HEK293 (cell line): Measurements from ENCODE around the gene BRWD1.

Experiments
- HIC1 ChIP-seq: fragments of 450-650 bp; formaldehyde crosslinking; IDR thresholded peaks from 2 replicates; pipeline ENCODE4 v1.5.1; 2016; ENCODE audit warnings: missing biosample characterization, missing genetic modification characterization
- SP2 ChIP-seq: fragments of 450-650 bp; formaldehyde crosslinking; IDR thresholded peaks from 2 replicates; pipeline ENCODE4 v1.5.1; 2016; ENCODE audit warnings: missing biosample characterization, missing genetic modification characterization
- YY1 ChIP-seq: fragments of 450-650 bp; formaldehyde crosslinking; IDR thresholded peaks from 2 replicates; pipeline ENCODE4 v1.5.1; 2018; ENCODE audit warnings: missing biosample characterization, missing genetic modification characterization
- ZNF138 ChIP-seq: fragments of 450-650 bp; formaldehyde crosslinking; IDR thresholded peaks from 2 replicates; pipeline ENCODE4 v1.5.1; 2016; ENCODE audit warnings: missing biosample characterization, missing genetic modification characterization, borderline replicate concordance
- ZNF18 ChIP-seq: fragments of 450-650 bp; formaldehyde crosslinking; IDR thresholded peaks from 2 replicates; pipeline ENCODE4 v1.5.1; 2016; ENCODE audit warnings: missing biosample characterization, missing genetic modification characterization
- ZNF223 ChIP-seq: fragments of 450-650 bp; formaldehyde crosslinking; IDR thresholded peaks from 2 replicates; pipeline ENCODE4 v1.5.1; 2016; ENCODE audit warnings: missing biosample characterization, missing genetic modification characterization
- ZNF830 ChIP-seq: fragments of 450-650 bp; IDR thresholded peaks from 2 replicates; pipeline ENCODE4 v1.5.0; 2018; ENCODE audit warnings: missing biosample characterization, missing genetic modification characterization, low read depth, mild to moderate bottlenecking, moderate library complexity
- TF ChIP-seq, protein P1 (sequence below): fragments of 450-650 bp; formaldehyde crosslinking; IDR thresholded peaks from 2 replicates; pipeline ENCODE4 v1.5.1; 2016; ENCODE audit warnings: missing biosample characterization, missing genetic modification characterization

GRCh38 chr21:39144191-39144590 lies 169.2 kb downstream of the BRWD1 start:
- TF ChIP-seq SP2 (tag by site-specific recombination) (no peak), ZNF223 (tag by site-specific recombination) (no peak), HIC1 (tag by site-specific recombination) (no peak), ZNF138 (tag by site-specific recombination) (no peak), ZNF830 (tag by site-specific recombination) (no peak), ZNF18 (no peak), YY1 (tag by site-specific recombination) (no peak)
- TF ChIP-seq, protein P1, sequence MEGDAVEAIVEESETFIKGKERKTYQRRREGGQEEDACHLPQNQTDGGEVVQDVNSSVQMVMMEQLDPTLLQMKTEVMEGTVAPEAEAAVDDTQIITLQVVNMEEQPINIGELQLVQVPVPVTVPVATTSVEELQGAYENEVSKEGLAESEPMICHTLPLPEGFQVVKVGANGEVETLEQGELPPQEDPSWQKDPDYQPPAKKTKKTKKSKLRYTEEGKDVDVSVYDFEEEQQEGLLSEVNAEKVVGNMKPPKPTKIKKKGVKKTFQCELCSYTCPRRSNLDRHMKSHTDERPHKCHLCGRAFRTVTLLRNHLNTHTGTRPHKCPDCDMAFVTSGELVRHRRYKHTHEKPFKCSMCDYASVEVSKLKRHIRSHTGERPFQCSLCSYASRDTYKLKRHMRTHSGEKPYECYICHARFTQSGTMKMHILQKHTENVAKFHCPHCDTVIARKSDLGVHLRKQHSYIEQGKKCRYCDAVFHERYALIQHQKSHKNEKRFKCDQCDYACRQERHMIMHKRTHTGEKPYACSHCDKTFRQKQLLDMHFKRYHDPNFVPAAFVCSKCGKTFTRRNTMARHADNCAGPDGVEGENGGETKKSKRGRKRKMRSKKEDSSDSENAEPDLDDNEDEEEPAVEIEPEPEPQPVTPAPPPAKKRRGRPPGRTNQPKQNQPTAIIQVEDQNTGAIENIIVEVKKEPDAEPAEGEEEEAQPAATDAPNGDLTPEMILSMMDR (tag by site-specific recombination) = no peak
